Endothelial cell (in vitro differentiated cells): ENCODE data around the gene HSPB9. TPM values are rescaled to one million over a fixed set of nuclear protein-coding genes. Genes with fewer than 3 reads are reported as not detected.
"Not testable (repeated sequence)": the region's sequence is repeated elsewhere in the genome, so short reads cannot be mapped to it uniquely, and the experiment has no call there.

Experiments used
- DNase-seq: peaks from one replicate; pipeline ENCODE4 v3.0.0; 2021; ENCODE audit warnings: low spot score
- H3K27ac Mint-ChIP-seq: one replicate; pipeline ENCODE4 v1.8.0; 2021; ENCODE audit warnings: mixed read lengths, inconsistent platforms; ENCODE audit not compliant: unreplicated experiment
- H3K27me3 Mint-ChIP-seq: one replicate; pipeline ENCODE4 v1.8.0; 2021; ENCODE audit warnings: mild to moderate bottlenecking, moderate library complexity, mixed read lengths, inconsistent platforms; ENCODE audit not compliant: unreplicated experiment
- H3K36me3 Mint-ChIP-seq: one replicate; pipeline ENCODE4 v1.8.0; 2021; ENCODE audit warnings: mild to moderate bottlenecking, low read depth, mixed read lengths, inconsistent platforms; ENCODE audit not compliant: unreplicated experiment
- H3K4me1 Mint-ChIP-seq: one replicate; pipeline ENCODE4 v1.8.0; 2021; ENCODE audit warnings: mild to moderate bottlenecking, mixed read lengths, inconsistent platforms; ENCODE audit not compliant: unreplicated experiment
- H3K4me3 Mint-ChIP-seq: one replicate; pipeline ENCODE4 v1.8.0; 2021; ENCODE audit warnings: mild to moderate bottlenecking, mixed read lengths, inconsistent platforms; ENCODE audit not compliant: unreplicated experiment
- H3K9me3 Mint-ChIP-seq: one replicate; pipeline ENCODE4 v1.8.0; 2021; ENCODE audit warnings: mixed read lengths, inconsistent platforms; ENCODE audit not compliant: unreplicated experiment
- CTCF ChIP-seq: fragments of 200-600 bp; sonication (generic); IDR thresholded peaks from one replicate; pipeline ENCODE4 v1.5.0; 2021; ENCODE audit warnings: antibody characterized with exemption; ENCODE audit not compliant: unreplicated experiment
- total RNA-seq: library from RNA; stranded (reverse); fragmentation: NEBNext Ultra II Directional; extraction: Animal tissue kit (Norgen Biotek cat#: 25700); gene quantifications from one replicate; pipeline ENCODE4 v1.2.1, GENCODE V29; 2021; ENCODE audit not compliant: unreplicated experiment

Gene HSPB9
- total RNA-seq, 1 donor from 2014 or later: not detected

DNA sequence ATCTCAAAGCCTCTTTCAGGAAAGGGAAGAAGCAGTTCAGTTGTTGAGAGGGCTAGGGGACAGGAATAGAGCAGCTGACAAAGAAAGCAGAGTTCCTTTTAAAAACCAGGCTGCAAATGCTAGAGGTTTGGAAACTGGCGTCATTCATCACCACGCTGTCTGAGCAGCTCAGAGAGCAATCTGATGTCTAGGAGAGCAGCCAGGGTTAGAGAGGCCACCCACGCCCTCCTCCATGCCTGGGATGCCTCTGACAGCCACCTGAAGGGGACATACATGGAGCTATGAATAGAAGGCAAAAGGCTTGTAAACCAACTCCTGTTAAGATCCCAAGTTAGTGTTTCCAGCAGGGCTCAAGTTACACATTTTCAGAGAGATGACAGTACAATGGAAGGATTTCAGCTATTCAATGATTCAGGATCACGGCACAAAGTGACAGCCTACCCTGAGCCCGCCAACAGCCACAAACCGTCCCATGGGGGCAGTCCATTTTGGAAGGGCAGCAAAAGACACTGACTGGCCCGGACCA, 19.8 kb downstream of the HSPB9 start:
- peaks cover 4% of the 10 kb centered on the region for H3K27me3 Mint-ChIP-seq
- peak overlapping the region; percentile 47 for H3K4me3 Mint-ChIP-seq
- peak overlapping the region; percentile 21 for H3K27ac Mint-ChIP-seq
- no peak for TF ChIP-seq CTCF
- DNase-seq: no peak
- H3K4me1 Mint-ChIP-seq: peaks cover 22% of the 10 kb centered on the region
- no peaks in the 10 kb centered on the region for H3K9me3 Mint-ChIP-seq
- peaks cover 13% of the 10 kb centered on the region for H3K36me3 Mint-ChIP-seq

DNA sequence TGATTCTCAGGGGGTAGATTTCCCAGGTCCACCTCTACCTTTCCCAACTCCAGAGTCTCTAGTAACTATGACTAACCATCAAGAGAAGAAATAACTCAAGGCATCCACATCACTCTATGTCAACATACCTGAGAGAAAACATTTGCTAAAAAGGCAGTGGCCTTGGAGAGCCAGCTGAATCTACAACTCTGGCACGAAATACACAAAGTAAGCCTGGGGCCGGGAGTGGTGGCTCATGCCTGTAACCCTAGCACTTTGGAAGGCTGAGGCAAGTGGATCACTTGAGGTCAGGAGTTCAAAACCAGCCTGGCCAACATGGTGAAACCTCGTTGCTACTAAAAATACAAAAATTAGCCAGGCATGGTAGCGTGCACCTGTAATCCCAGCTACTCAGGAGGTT, 20.5 kb downstream of the HSPB9 start:
- H3K36me3 Mint-ChIP-seq: peaks cover 17% of the 10 kb centered on the region
- peak overlapping the region; percentile 38 for H3K4me3 Mint-ChIP-seq
- peaks cover 19% of the 10 kb centered on the region for H3K4me1 Mint-ChIP-seq
- not testable (repeated sequence) for DNase-seq, H3K27me3 Mint-ChIP-seq, H3K9me3 Mint-ChIP-seq
- H3K27ac Mint-ChIP-seq: peak overlapping the region; percentile 5

DNA sequence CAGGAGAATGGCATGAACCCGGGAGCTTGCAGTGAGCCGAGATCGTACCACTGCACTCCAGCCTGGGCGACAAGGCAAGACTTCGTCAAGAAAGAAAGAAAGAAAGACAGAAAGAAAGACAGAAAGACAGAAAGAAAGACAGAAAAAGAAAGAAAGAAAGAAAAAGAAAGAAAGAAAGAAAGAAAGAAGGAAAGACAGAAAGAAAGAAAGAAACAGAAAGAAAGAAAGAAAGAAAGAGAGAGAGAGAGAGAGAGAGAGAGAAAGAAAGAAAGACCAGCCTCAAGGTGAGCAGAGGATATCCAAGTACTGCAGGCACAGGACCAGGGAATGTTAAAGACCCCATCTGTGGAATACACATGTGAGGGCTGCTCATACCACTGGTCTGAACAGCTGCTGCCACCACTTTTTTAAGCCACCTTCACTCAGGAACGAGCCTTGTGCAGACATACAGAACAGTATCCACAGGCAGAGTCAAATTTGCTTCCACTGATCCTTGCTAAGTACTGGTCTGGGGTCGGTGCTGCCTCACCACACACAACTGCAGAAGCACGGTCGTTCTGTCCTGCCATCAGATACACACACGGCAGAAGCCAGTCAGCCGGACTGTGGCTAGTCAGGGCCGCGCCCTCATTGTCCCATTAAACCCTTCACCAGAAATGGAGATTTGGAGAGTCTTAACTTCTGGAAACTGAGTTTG, 24.5 kb downstream of the HSPB9 start:
- no peak for TF ChIP-seq CTCF
- no peak for DNase-seq
- no peak overlapping the region for H3K4me3 Mint-ChIP-seq
- H3K27me3 Mint-ChIP-seq: peaks cover 6% of the 10 kb centered on the region
- peaks cover 24% of the 10 kb centered on the region for H3K36me3 Mint-ChIP-seq
- peaks cover 16% of the 10 kb centered on the region for H3K4me1 Mint-ChIP-seq
- H3K9me3 Mint-ChIP-seq: no peaks in the 10 kb centered on the region
- peak overlapping the region; percentile 31 for H3K27ac Mint-ChIP-seq

DNA sequence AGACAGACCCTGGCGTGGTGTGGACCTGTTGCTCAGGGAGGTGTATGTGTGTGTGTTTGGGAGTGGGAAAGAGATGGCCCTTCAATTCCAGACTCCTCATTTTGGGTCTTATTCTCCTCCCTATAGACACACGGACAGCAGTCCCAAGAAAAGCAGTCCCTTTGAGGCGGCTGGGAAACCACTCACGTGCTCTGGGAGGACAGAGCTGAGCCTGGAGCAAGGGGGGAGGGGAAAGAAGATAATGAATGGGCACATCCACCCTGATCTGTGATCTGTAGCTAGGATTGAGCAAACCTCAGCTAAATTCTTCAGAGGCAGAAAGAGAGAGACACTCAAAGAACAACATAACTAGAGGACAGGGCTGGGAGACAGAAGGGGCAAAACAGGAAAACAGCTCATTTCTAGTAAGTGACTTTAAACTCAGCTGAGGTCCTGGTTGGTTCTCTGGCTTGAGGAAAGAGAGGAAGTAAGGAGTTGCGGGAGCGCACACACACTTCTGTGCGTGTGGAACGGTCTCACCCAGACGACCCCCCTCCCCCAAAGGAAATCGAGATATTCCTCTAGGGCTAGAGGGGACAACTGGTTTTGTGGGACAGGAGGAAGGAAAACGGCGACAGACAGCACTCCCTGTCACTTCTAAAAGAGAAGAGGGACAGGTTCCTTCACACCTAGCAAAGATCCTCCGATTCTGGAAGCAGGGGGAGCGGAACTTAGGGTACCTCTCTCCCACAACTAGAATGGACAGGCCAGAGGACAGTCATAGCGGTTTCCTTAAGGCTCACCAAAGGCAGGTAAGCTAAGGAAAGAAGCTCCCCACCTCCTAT, 31.5 kb downstream of the HSPB9 start:
- no peak for TF ChIP-seq CTCF
- peaks cover 12% of the 10 kb centered on the region for H3K36me3 Mint-ChIP-seq
- no peaks in the 10 kb centered on the region for H3K9me3 Mint-ChIP-seq
- H3K27me3 Mint-ChIP-seq: peaks cover 19% of the 10 kb centered on the region
- H3K27ac Mint-ChIP-seq: peak overlapping the region; percentile 99
- no peak for DNase-seq
- peaks cover 29% of the 10 kb centered on the region for H3K4me1 Mint-ChIP-seq
- peak overlapping the region; percentile 100 for H3K4me3 Mint-ChIP-seq

DNA sequence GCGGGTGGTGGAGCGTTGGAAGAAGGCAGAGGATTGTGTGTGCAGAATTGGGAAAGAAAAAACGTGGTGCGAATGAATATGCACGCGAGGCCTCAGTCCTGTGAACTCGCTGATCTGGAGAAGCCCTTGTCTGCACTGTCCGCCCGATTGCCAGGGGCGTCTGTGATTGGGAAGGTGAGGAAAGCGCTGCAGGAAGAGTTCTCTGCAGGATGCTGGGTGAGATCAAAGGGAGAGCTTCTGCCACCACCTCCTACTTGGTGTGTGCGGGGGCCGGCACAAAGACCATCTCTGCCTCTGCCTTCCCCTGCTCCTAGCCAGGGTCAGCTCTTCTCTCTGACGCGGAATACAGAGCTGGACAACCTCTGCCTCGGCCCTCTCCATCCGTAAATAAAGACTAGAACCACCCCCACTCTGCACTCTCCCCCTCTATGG, 33.0 kb downstream of the HSPB9 start:
- Mint-ChIP-seq H3K27ac (peak overlapping the region; percentile 51), H3K9me3 (no peaks in the 10 kb centered on the region), H3K27me3 (peaks cover 19% of the 10 kb centered on the region), H3K36me3 (peaks cover 12% of the 10 kb centered on the region), H3K4me1 (peaks cover 29% of the 10 kb centered on the region), H3K4me3 (peak overlapping the region; percentile 100)
- no peak for TF ChIP-seq CTCF
- DNase-seq: peak; percentile 17
